Measurements from ENCODE around the gene FAM50B. TPM values are rescaled to one million over a fixed set of nuclear protein-coding genes. Genes with fewer than 3 reads are reported as not detected.

Gene FAM50B
- total and polyA plus RNA-seq, 2 experiments from 2014 or later, result 1.1 to 1.6 TPM

GRCh38 chr6:3814539-3814938 is 34.6 kb upstream of the FAM50B start:
- WGBS (ENCODE audit: low lambda C conversion rate, missing lambda C conversion rate), result 88% methylated on average over 2 of the region's 2 CpGs
- no peaks in the 10 kb centered on the region for H3K36me3 ChIP-seq (replicated peaks; ENCODE audit: insufficient read depth, low read depth)
- TF ChIP-seq EZH2 (IDR thresholded peaks at IDR 0.05; ENCODE audit: borderline replicate concordance) (no peak), EZH2phosphoT487 (IDR thresholded peaks at IDR 0.05; ENCODE audit: low read depth, severe bottlenecking, unreplicated experiment) (no peak), CTCF (IDR thresholded peaks at IDR 0.05; ENCODE audit: poor library complexity) (no peak)
- H3K79me2 ChIP-seq, result no peaks in the 10 kb centered on the region
- H3K4me3 ChIP-seq, result no peak overlapping the region
- no peaks in the 10 kb centered on the region for H3K9me3 ChIP-seq (ENCODE audit: low read depth)
- H3K27ac ChIP-seq, result no peak overlapping the region
- no peak overlapping the region for H2AFZ ChIP-seq
- H3K27me3 ChIP-seq, result no peaks in the 10 kb centered on the region
- H3K4me2 ChIP-seq, result no peak overlapping the region
- H3K4me1 ChIP-seq (ENCODE audit: insufficient read depth), result no peaks in the 10 kb centered on the region
- no peaks in the 10 kb centered on the region for H3K9me2 ChIP-seq (replicated peaks; ENCODE audit: insufficient read depth)
- H4K20me1 ChIP-seq (ENCODE audit: insufficient read depth, poor library complexity, severe bottlenecking), result no peaks in the 10 kb centered on the region
- no peak for DNase-seq (ENCODE audit: low spot score)

- Histone ChIP-seq H3K4me2 (no peak overlapping the region), H3K9me2 (replicated peaks; ENCODE audit: insufficient read depth) (no peaks in the 10 kb centered on the region), H3K4me1 (ENCODE audit: insufficient read depth) (no peaks in the 10 kb centered on the region), H3K79me2 (no peaks in the 10 kb centered on the region), H2AFZ (no peak overlapping the region), H4K20me1 (ENCODE audit: insufficient read depth, poor library complexity, severe bottlenecking) (no peaks in the 10 kb centered on the region), H3K27ac (no peak overlapping the region), H3K27me3 (no peaks in the 10 kb centered on the region), H3K4me3 (no peak overlapping the region), H3K9me3 (ENCODE audit: low read depth) (no peaks in the 10 kb centered on the region), H3K36me3 (replicated peaks; ENCODE audit: insufficient read depth, low read depth) (no peaks in the 10 kb centered on the region)
- no peak for TF ChIP-seq EZH2phosphoT487 (IDR thresholded peaks at IDR 0.05; ENCODE audit: low read depth, severe bottlenecking, unreplicated experiment)
- TF ChIP-seq CTCF (IDR thresholded peaks at IDR 0.05; ENCODE audit: poor library complexity), result no peak
- TF ChIP-seq EZH2 (IDR thresholded peaks at IDR 0.05; ENCODE audit: borderline replicate concordance), result no peak
- 81% methylated on average over 2 of the region's 2 CpGs for WGBS (ENCODE audit: low lambda C conversion rate, missing lambda C conversion rate)
- DNase-seq (ENCODE audit: low spot score), result no peak
Observed at GRCh38 chr6:3816251-3816650, 32.9 kb upstream of the FAM50B start.

- no peaks in the 10 kb centered on the region for H3K27me3 ChIP-seq
- WGBS (ENCODE audit: low lambda C conversion rate, missing lambda C conversion rate), result 77% methylated on average over 12 of the region's 12 CpGs
- H2AFZ ChIP-seq, result no peak overlapping the region
- H3K9me3 ChIP-seq (ENCODE audit: low read depth), result no peaks in the 10 kb centered on the region
- no peaks in the 10 kb centered on the region for H3K79me2 ChIP-seq
- H3K4me3 ChIP-seq, result no peak overlapping the region
- H3K4me2 ChIP-seq, result no peak overlapping the region
- H3K9me2 ChIP-seq (replicated peaks; ENCODE audit: insufficient read depth), result no peaks in the 10 kb centered on the region
- peaks cover 7% of the 10 kb centered on the region for H3K4me1 ChIP-seq (ENCODE audit: insufficient read depth)
- DNase-seq (ENCODE audit: low spot score), result no peak
- no peaks in the 10 kb centered on the region for H4K20me1 ChIP-seq (ENCODE audit: insufficient read depth, poor library complexity, severe bottlenecking)
- TF ChIP-seq EZH2phosphoT487 (IDR thresholded peaks at IDR 0.05; ENCODE audit: low read depth, severe bottlenecking, unreplicated experiment), result no peak
- no peak for TF ChIP-seq EZH2 (IDR thresholded peaks at IDR 0.05; ENCODE audit: borderline replicate concordance)
- TF ChIP-seq CTCF (IDR thresholded peaks at IDR 0.05; ENCODE audit: poor library complexity), result no peak
- H3K27ac ChIP-seq, result peak overlapping the region; percentile 34
- H3K36me3 ChIP-seq (replicated peaks; ENCODE audit: insufficient read depth, low read depth), result no peaks in the 10 kb centered on the region
Observed at GRCh38 chr6:3819161-3820110, 29.7 kb upstream of the FAM50B start.
